HepG2 (cell line): Measurements from ENCODE around the gene PIM3. TPM values are rescaled to one million over a fixed set of nuclear protein-coding genes. Genes with fewer than 3 reads are reported as not detected.
A peak's percentile ranks its signal among the peaks of the same experiment; 100 is the strongest.

Experiments
- AKAP8 ChIP-seq: sonication (generic); formaldehyde crosslinking; IDR thresholded peaks from 2 replicates; pipeline ENCODE4 v1.5.1; 2020; ENCODE audit warnings: mild to moderate bottlenecking, missing genetic modification reagents
- ATF6 ChIP-seq: sonication (generic); formaldehyde crosslinking; conservative IDR thresholded peaks from 2 replicates; pipeline ENCODE4 v1.4.0; 2020; ENCODE audit warnings: missing genetic modification reagents
- ESRRA ChIP-seq: sonication (generic); formaldehyde crosslinking; IDR thresholded peaks from 2 replicates; pipeline ENCODE4 v1.5.1; 2020; ENCODE audit warnings: mild to moderate bottlenecking, low read depth, missing genetic modification reagents
- HMG20B ChIP-seq: conservative IDR thresholded peaks from 2 replicates; pipeline ENCODE4 v1.6.1; 2016; ENCODE audit warnings: missing genetic modification reagents, missing compliant biosample characterization
- HNRNPL ChIP-seq: fragments of 200-400 bp; formaldehyde crosslinking; IDR thresholded peaks from 2 replicates; pipeline ENCODE4 v1.6.1; 2017; ENCODE audit warnings: mild to moderate bottlenecking, low read depth, low read length
- NFKBIZ ChIP-seq: IDR thresholded peaks from 2 replicates; pipeline ENCODE4 v1.6.1; 2018; ENCODE audit warnings: missing genetic modification reagents, missing compliant biosample characterization
- NR2C2 ChIP-seq: sonication (generic); formaldehyde crosslinking; IDR thresholded peaks from 2 replicates; pipeline ENCODE4 v1.4.0; 2020; ENCODE audit warnings: missing genetic modification reagents, mild to moderate bottlenecking, moderate library complexity, borderline replicate concordance
- NR2F1 ChIP-seq, 2 experiments: fragments of 450-650 bp in 1 of 2; formaldehyde crosslinking in 1 of 2; IDR thresholded peaks; 2 replicates each; pipeline versions ENCODE4 v1.5.0 to v1.6.1; 2016 to 2020; ENCODE audit warnings: mild to moderate bottlenecking in 1 of 2, missing compliant biosample characterization in 1 of 2, missing genetic modification reagents in 1 of 2, moderate library complexity in 1 of 2
- NR2F6 ChIP-seq, 2 experiments: IDR thresholded peaks; 2 replicates each; pipeline ENCODE4 v1.6.1; 2016; ENCODE audit warnings: antibody characterized with exemption in 1 of 2, mild to moderate bottlenecking in 1 of 2
- NRL ChIP-seq: sonication (generic); formaldehyde crosslinking; IDR thresholded peaks from 2 replicates; pipeline ENCODE4 v1.5.0; 2020; ENCODE audit warnings: missing genetic modification reagents, mild to moderate bottlenecking, moderate library complexity, borderline replicate concordance
- PCBP1 ChIP-seq: fragments of 200-400 bp; formaldehyde crosslinking; IDR thresholded peaks from 2 replicates; pipeline ENCODE4 v1.6.1; 2017; ENCODE audit warnings: mild to moderate bottlenecking, low read depth, low read length, borderline replicate concordance
- YY1 ChIP-seq: IDR thresholded peaks from 2 replicates; pipeline ENCODE4 v1.6.1; 2011; ENCODE audit warnings: low read length, low read depth, moderate library complexity, mild to moderate bottlenecking; ENCODE audit not compliant: insufficient read depth, insufficient replicate concordance
- ZC3H13 ChIP-seq: sonication (generic); formaldehyde crosslinking; IDR thresholded peaks from 2 replicates; pipeline ENCODE4 v1.8.1; 2023; ENCODE audit warnings: mild to moderate bottlenecking, missing genetic modification reagents, moderate library complexity
- ZFX ChIP-seq: sonication (generic); formaldehyde crosslinking; IDR thresholded peaks from 2 replicates; pipeline ENCODE4 v1.4.0; 2020; ENCODE audit warnings: mild to moderate bottlenecking, low read depth, missing genetic modification reagents, moderate library complexity
- ZNF33B ChIP-seq: sonication (generic); formaldehyde crosslinking; IDR thresholded peaks from 2 replicates; pipeline ENCODE4 v1.5.1; 2020; ENCODE audit warnings: mild to moderate bottlenecking, missing genetic modification reagents
- ZNF484 ChIP-seq: sonication (generic); formaldehyde crosslinking; IDR thresholded peaks from 2 replicates; pipeline ENCODE4 v1.5.1; 2020; ENCODE audit warnings: mild to moderate bottlenecking, low read depth, missing genetic modification reagents, borderline replicate concordance
- ZNF501 ChIP-seq: sonication (generic); formaldehyde crosslinking; IDR thresholded peaks from 2 replicates; pipeline ENCODE4 v1.5.1; 2020; ENCODE audit warnings: mild to moderate bottlenecking, moderate library complexity, missing genetic modification reagents
- ZNF549 ChIP-seq: sonication (generic); formaldehyde crosslinking; IDR thresholded peaks from 2 replicates; pipeline ENCODE4 v1.5.0; 2020; ENCODE audit warnings: missing genetic modification reagents
- ZNF567 ChIP-seq: sonication (generic); formaldehyde crosslinking; IDR thresholded peaks from 2 replicates; pipeline ENCODE4 v1.8.1; 2023; ENCODE audit warnings: mild to moderate bottlenecking, missing genetic modification reagents, borderline replicate concordance
- ZNF572 ChIP-seq: sonication (generic); formaldehyde crosslinking; IDR thresholded peaks from 2 replicates; pipeline ENCODE4 v1.5.1; 2020; ENCODE audit warnings: mild to moderate bottlenecking, missing genetic modification reagents
- ZNF629 ChIP-seq: sonication (generic); formaldehyde crosslinking; conservative IDR thresholded peaks from 2 replicates; pipeline ENCODE4 v1.5.0; 2020; ENCODE audit warnings: missing genetic modification reagents
- ZNF749 ChIP-seq: sonication (generic); formaldehyde crosslinking; IDR thresholded peaks from 2 replicates; pipeline ENCODE4 v1.8.0; 2022; ENCODE audit warnings: mild to moderate bottlenecking, missing genetic modification reagents, moderate library complexity, borderline replicate concordance
- polyA plus RNA-seq, 8 experiments: library from polyadenylated mRNA; depleted of rRNA in 3 of 8; stranded (reverse) in 7 of 8; unstranded in 1 of 8; fragments of >200 nt; fragmentation: Illumina TruSeq in 4 of 8; extraction: Trizol in 4 of 8; gene quantifications; 2 replicates each; pipeline versions ENCODE4 v1.2.1 to v1.2.3, GENCODE V29; 2011 to 2016; ENCODE audit warnings: low read depth in 4 of 8, missing spikeins in 1 of 8, mixed read lengths in 1 of 8; ENCODE audit not compliant: insufficient read depth in 1 of 8
- total RNA-seq, 5 experiments: library from RNA; depleted of rRNA; stranded (reverse); fragments of >200 nt; fragmentation: Illumina TruSeq; extraction: Trizol; gene quantifications; 2 replicates each; pipeline ENCODE4 v1.2.3, GENCODE V29; 2016; ENCODE audit warnings: low read depth in 1 of 5
- TF ChIP-seq, protein P1 (sequence below), 2 experiments: sonication (generic) in 1 of 2; formaldehyde crosslinking in 1 of 2; IDR thresholded peaks; 2 replicates each; pipeline versions ENCODE4 v1.5.1 to v1.6.1; 2011 to 2020; ENCODE audit warnings: borderline replicate concordance in 1 of 2, low read depth in 1 of 2, low read length in 1 of 2, mild to moderate bottlenecking in 1 of 2, missing genetic modification reagents in 1 of 2, moderate library complexity in 1 of 2
- TF ChIP-seq, protein P2 (sequence below): sonication (generic); formaldehyde crosslinking; IDR thresholded peaks from 2 replicates; pipeline ENCODE4 v1.4.0; 2020; ENCODE audit warnings: mild to moderate bottlenecking, missing genetic modification reagents

PIM3 gene
- total and polyA plus RNA-seq, 2 of the 13 experiments (the other 11 are each of a cell fraction or from before 2014, with no cell fraction given) = 21.6 to 31.2 TPM

DNA sequence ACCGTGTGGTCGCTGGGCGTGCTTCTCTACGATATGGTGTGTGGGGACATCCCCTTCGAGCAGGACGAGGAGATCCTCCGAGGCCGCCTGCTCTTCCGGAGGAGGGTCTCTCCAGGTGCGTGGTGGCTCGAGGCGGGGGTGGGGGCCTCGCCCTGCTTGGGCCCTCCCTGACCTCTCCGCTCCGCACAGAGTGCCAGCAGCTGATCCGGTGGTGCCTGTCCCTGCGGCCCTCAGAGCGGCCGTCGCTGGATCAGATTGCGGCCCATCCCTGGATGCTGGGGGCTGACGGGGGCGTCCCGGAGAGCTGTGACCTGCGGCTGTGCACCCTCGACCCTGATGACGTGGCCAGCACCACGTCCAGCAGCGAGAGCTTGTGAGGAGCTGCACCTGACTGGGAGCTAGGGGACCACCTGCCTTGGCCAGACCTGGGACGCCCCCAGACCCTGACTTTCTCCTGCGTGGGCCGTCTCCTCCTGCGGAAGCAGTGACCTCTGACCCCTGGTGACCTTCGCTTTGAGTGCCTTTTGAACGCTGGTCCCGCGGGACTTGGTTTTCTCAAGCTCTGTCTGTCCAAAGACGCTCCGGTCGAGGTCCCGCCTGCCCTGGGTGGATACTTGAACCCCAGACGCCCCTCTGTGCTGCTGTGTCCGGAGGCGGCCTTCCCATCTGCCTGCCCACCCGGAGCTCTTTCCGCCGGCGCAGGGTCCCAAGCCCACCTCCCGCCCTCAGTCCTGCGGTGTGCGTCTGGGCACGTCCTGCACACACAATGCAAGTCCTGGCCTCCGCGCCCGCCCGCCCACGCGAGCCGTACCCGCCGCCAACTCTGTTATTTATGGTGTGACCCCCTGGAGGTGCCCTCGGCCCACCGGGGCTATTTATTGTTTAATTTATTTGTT is 2.4 kb downstream of the PIM3 start (continued):
- TF ChIP-seq, protein P1, sequence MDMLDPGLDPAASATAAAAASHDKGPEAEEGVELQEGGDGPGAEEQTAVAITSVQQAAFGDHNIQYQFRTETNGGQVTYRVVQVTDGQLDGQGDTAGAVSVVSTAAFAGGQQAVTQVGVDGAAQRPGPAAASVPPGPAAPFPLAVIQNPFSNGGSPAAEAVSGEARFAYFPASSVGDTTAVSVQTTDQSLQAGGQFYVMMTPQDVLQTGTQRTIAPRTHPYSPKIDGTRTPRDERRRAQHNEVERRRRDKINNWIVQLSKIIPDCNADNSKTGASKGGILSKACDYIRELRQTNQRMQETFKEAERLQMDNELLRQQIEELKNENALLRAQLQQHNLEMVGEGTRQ (IDR thresholded peaks at IDR 0.05; ENCODE audit: low read depth, low read length) = no peak
- TF ChIP-seq, protein P1 (CRISPR knock-in tag; IDR thresholded peaks at IDR 0.05; ENCODE audit: borderline replicate concordance) = peak; percentile 12; the same call in 1 of the 2 replicates
- TF ChIP-seq ZNF33B (CRISPR knock-in tag) = 0 out of 2 replicates have a peak, but pooled peaks have one; percentile 55
- TF ChIP-seq, protein P2, sequence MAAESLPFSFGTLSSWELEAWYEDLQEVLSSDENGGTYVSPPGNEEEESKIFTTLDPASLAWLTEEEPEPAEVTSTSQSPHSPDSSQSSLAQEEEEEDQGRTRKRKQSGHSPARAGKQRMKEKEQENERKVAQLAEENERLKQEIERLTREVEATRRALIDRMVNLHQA (CRISPR knock-in tag) = no peak
- TF ChIP-seq YY1 = peak; percentile 1
- TF ChIP-seq ZFX = peak; percentile 58
- peak; percentile 33; the same call in 1 of the 2 replicates for TF ChIP-seq NRL
- no peak for TF ChIP-seq ZNF549 (CRISPR knock-in tag)
- TF ChIP-seq ESRRA = peak; percentile 50; the same call in 1 of the 2 replicates
- peak in 1 of 2 experiments; percentile 75; a peak in 2 of 4 replicates for TF ChIP-seq NR2F1 (CRISPR knock-in tag; IDR thresholded peaks at IDR 0.05)
- TF ChIP-seq NR2C2 (CRISPR knock-in tag) = peak; percentile 77
- peak; percentile 43; the same call in 1 of the 2 replicates for TF ChIP-seq ZC3H13 (CRISPR knock-in tag)
- 0 out of 2 replicates have a peak, but pooled peaks have one; percentile 75 for TF ChIP-seq ZNF749 (CRISPR knock-in tag)
- peak; percentile 84 for TF ChIP-seq ZNF501 (CRISPR knock-in tag)
- peak; percentile 81; the same call in 1 of the 2 replicates for TF ChIP-seq AKAP8 (CRISPR knock-in tag)
- 0 out of 2 replicates have a peak, but pooled peaks have one; percentile 47 for TF ChIP-seq ZNF567 (CRISPR knock-in tag)
- TF ChIP-seq PCBP1 = 0 out of 2 replicates have a peak, but pooled peaks have one; percentile 6
- TF ChIP-seq ZNF484 (CRISPR knock-in tag) = no peak
- peak; percentile 66 for TF ChIP-seq NR2F6 (IDR thresholded peaks at IDR 0.05)
- no peak; the same call in 1 of the 2 replicates for TF ChIP-seq NR2F6 (CRISPR knock-in tag; IDR thresholded peaks at IDR 0.05)
- TF ChIP-seq ZNF572 (CRISPR knock-in tag) = 0 out of 2 replicates have a peak, but pooled peaks have one; percentile 33
- TF ChIP-seq NFKBIZ (CRISPR knock-in tag) = no peak
- no peak for TF ChIP-seq ZNF629 (CRISPR knock-in tag)
- no peak for TF ChIP-seq HMG20B
- TF ChIP-seq HNRNPL = peak; percentile 58; the same call in 1 of the 2 replicates
- TF ChIP-seq ATF6 (CRISPR knock-in tag) = no peak
